Activated T-cell treated with anti-CD3 and anti-CD28 coated beads, Interleukin-2, amount 50 U/mL, for 1 hour (primary cell): ENCODE data around the gene RARS2.
"Not testable (repeated sequence)": the region's sequence is repeated elsewhere in the genome, so short reads cannot be mapped to it uniquely, and the experiment has no call there.

Experiments
- DNase-seq: peaks from one replicate; pipeline ENCODE4 v3.0.0-alpha.2; 2020

Gene RARS2, protein sequence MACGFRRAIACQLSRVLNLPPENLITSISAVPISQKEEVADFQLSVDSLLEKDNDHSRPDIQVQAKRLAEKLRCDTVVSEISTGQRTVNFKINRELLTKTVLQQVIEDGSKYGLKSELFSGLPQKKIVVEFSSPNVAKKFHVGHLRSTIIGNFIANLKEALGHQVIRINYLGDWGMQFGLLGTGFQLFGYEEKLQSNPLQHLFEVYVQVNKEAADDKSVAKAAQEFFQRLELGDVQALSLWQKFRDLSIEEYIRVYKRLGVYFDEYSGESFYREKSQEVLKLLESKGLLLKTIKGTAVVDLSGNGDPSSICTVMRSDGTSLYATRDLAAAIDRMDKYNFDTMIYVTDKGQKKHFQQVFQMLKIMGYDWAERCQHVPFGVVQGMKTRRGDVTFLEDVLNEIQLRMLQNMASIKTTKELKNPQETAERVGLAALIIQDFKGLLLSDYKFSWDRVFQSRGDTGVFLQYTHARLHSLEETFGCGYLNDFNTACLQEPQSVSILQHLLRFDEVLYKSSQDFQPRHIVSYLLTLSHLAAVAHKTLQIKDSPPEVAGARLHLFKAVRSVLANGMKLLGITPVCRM

GRCh38 chr6:87589693-87590416 lies at the start of gene RARS2, which contains the start of gene ORC3:
Gene RARS2 (minus strand): TSS chr6:87589987. CDS start chr6:87589957, 30 bp downstream.
Gene ORC3 (plus strand): TSS chr6:87590135. CDS start chr6:87590169, 34 bp downstream.
- peak; percentile 94 for DNase-seq

GRCh38 chr6:87639373-87639772 lies 49.6 kb upstream of the RARS2 start:
- no peak for DNase-seq

DNA sequence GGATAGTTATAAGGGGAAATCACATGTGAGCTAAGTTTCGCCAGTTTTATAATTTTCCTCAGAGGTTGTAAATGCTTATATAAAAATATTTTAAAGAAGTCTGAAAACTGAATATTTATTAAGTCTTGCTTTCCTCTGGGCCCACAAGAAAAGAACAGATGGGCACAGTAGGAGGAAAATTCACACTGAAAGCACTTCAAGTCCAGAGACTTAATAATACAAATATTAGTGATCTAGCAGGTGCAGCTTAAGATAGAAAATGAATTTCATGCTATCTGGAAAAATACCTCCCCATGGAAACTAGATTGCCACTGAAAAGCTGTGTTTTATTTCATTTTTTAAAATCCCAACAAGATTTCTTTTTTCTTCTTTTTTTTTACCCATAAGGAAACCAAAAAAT lies 47.3 kb upstream of the RARS2 start:
- DNase-seq = no peak

GRCh38 chr6:87636315-87636714 lies 46.5 kb upstream of the RARS2 start:
- DNase-seq = no peak

GRCh38 chr6:87633851-87634250 lies 44.1 kb upstream of the RARS2 start:
- DNase-seq = no peak

GRCh38 chr6:87630746-87631145 lies 41.0 kb upstream of the RARS2 start:
- no peak for DNase-seq

GRCh38 chr6:87628881-87629280 lies 39.1 kb upstream of the RARS2 start:
- no peak for DNase-seq

DNA sequence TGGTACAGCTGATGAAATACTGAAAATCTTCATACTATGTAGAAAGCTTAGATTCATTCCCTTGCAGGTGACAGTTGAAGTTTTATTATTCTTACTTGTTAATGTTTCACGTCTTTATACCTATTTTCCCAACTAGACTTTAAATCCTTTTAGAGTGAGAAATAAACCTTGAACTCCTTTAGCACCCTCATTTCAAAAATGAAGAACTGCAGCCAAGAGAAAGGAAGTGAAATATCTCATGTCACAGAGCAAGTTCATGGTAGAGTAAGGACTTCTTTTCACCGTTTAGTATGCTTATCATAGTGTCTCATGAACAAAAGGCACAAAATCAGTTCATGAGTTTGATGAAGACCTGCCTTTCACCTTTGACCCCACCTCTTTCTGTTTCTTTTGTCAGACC lies 38.6 kb upstream of the RARS2 start:
- no peak for DNase-seq

DNA sequence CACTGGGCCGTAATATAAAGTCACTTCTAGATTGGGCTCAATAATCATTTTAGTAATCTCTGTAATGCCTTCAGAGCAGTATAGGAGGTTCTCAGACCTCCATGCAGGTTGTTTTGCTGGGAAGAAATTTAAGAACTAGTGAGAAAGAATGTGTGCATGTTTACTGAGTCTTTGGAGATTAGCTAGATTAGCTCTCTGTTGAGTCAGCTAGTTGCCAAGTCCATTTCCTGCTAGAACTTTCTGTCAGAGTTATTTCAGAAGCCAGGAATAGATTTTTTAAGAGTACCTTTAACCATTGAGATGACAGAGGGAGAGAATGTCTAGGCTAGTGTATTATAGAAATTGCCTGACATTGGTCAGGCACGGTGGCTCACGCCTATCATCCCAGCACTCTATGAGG lies 33.5 kb upstream of the RARS2 start:
- no peak for DNase-seq

GRCh38 chr6:87618531-87618930 lies 28.7 kb upstream of the RARS2 start:
- DNase-seq = no peak

- DNase-seq = no peak
Observed at GRCh38 chr6:87617405-87617804, 27.6 kb upstream of the RARS2 start.

GRCh38 chr6:87613018-87613417 lies 23.2 kb upstream of the RARS2 start:
- not testable (repeated sequence) for DNase-seq

GRCh38 chr6:87608802-87609201 lies 19.0 kb upstream of the RARS2 start:
- DNase-seq = no peak

DNA sequence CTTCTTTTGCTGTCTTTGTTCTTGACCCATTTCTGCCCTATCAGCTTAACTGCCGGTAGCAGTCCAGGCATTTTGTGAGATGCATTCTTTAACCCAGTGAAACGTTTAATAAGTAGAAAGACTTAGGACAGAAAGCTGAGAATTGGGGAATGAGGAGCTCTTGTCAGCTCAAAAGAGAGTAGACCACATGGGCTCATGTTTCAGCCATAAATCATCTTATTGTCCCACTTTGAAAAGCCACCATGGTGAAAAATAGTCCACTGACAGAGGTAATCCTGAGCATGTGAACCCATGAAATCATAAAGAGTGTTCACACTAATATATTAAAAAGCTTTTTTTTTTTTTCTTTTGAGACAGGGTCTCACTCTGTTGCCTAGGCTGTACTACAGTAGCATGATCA lies 16.4 kb upstream of the RARS2 start:
- DNase-seq = no peak

- DNase-seq = no peak
Observed at GRCh38 chr6:87600576-87600975, 10.8 kb upstream of the RARS2 start.

DNA sequence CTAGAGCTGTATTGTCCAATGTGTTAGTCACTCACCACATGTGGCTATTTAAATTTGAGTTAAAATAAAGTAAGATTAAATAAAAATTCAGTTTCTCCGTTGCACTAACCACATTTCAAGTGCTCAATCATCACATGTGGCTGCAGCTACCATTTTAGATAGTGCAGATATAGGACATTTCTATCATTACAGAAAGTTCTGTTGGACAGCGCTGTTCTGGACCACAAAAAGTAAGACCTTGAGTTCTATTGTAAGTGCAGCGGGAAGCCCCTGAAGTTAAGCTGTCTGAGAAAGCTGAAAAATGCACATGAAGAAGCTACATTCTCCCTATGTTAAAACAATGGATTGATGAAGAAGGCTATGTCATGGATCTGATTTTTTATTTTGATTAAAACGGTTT lies 1.2 kb upstream of the RARS2 start:
- DNase-seq = no peak

DNA sequence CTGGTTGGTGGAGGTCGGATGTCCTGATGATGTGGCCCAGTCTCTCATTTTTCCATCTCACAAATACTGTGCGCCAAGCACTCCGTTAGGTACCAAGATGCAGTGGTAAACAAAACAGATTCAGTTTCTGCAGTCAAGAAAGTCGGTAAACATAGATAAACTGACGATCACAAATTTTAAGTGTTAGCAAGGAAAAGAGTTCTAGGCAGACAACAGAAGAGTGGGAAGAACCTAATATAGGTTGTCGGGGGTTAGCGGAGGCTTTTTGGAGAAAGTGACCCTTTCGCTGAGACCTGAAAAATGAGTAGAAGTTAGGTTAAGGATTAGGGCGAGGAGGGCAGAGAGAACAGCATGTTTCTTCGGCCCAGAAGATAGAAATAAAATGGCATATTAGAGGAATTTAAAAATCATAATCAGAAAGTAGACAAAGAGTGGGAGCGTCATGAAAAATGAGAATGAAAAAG lies 662 bp upstream of the RARS2 start:
- DNase-seq = no peak

- no peak for DNase-seq
Observed at GRCh38 chr6:87588756-87589407, 905 bp downstream of the RARS2 start.

GRCh38 chr6:87586371-87587077 lies 3.3 kb downstream of the RARS2 start:
- no peak for DNase-seq

- DNase-seq = no peak
Observed at GRCh38 chr6:87583822-87584221, 6.0 kb downstream of the RARS2 start.

GRCh38 chr6:87575423-87575822 lies 14.4 kb downstream of the RARS2 start:
- DNase-seq = no peak

GRCh38 chr6:87574237-87574804 lies 15.5 kb downstream of the RARS2 start:
- no peak for DNase-seq
